SK-N-SH (cell line): ENCODE measurements around the gene PCDHA7.
"Not testable (repeated sequence)": the region's sequence is repeated elsewhere in the genome, so short reads cannot be mapped to it uniquely, and the experiment has no call there.

ENCODE experiments used
- CHD2 ChIP-seq: fragments of 150-350 bp; IDR thresholded peaks from 2 replicates; pipeline ENCODE4 v1.6.1; 2018; ENCODE audit warnings: low read length; ENCODE audit not compliant: partially characterized antibody
- CTCF ChIP-seq: fragments of 200-600 bp; sonication (generic); IDR thresholded peaks from 2 replicates; pipeline ENCODE4 v1.6.1; 2017; ENCODE audit warnings: antibody characterized with exemption, mild to moderate bottlenecking, moderate library complexity
- FOSL2 ChIP-seq: IDR thresholded peaks from 2 replicates; pipeline ENCODE4 v1.4.0; 2012; ENCODE audit warnings: low read depth, mild to moderate bottlenecking, moderate library complexity, borderline replicate concordance
- GATA2 ChIP-seq: sonication (generic); formaldehyde crosslinking; IDR thresholded peaks from 2 replicates; pipeline ENCODE4 v1.5.0; 2020; ENCODE audit warnings: mild to moderate bottlenecking, missing genetic modification reagents
- IRF3 ChIP-seq: fragments of 150-350 bp; IDR thresholded peaks from 2 replicates; pipeline ENCODE4 v1.6.1; 2016; ENCODE audit warnings: mild to moderate bottlenecking, low read depth, low read length
- NRF1 ChIP-seq: IDR thresholded peaks from 2 replicates; pipeline ENCODE4 v1.6.1; 2012; ENCODE audit warnings: low read depth, mild to moderate bottlenecking, low read length
- POLR2AphosphoS5 ChIP-seq: IDR thresholded peaks from 2 replicates; pipeline ENCODE4 v1.6.1; 2012; ENCODE audit warnings: low read depth, low read length
- RAD21 ChIP-seq: IDR thresholded peaks from 2 replicates; pipeline ENCODE4 v1.6.1; 2012; ENCODE audit warnings: mild to moderate bottlenecking, low read length
- RFX5 ChIP-seq: IDR thresholded peaks from 2 replicates; pipeline ENCODE4 v1.6.1; 2012; ENCODE audit warnings: mild to moderate bottlenecking, improper control_type of control experiment, low read length
- RXRA ChIP-seq: IDR thresholded peaks from 2 replicates; pipeline ENCODE4 v1.4.0; 2012; ENCODE audit warnings: low read depth, mild to moderate bottlenecking, borderline replicate concordance
- SIN3A ChIP-seq: IDR thresholded peaks from 2 replicates; pipeline ENCODE4 v1.6.1; 2012; ENCODE audit warnings: low read depth, mild to moderate bottlenecking, low read length, moderate library complexity, borderline replicate concordance
- TAF1 ChIP-seq: IDR thresholded peaks from 2 replicates; pipeline ENCODE4 v1.6.1; 2012; ENCODE audit warnings: low read depth, mild to moderate bottlenecking, low read length, moderate library complexity, borderline replicate concordance

GRCh38 chr5:140787849-140788504, 46.1 kb upstream of the PCDHA7 start:
- not testable (repeated sequence) for TF ChIP-seq CTCF, POLR2AphosphoS5, RXRA, RFX5, GATA2, TAF1, IRF3, CHD2, RAD21, NRF1, SIN3A, FOSL2
